Fibroblast of lung (primary cell): ENCODE measurements around the gene SAXO1. TPM values are rescaled to one million over a fixed set of nuclear protein-coding genes. Genes with fewer than 3 reads are reported as not detected.
A peak's percentile ranks its signal among the peaks of the same experiment; 100 is the strongest.

Experiments used
- DNase-seq, 2 donors: peaks; one replicate each; pipeline versions ENCODE4 v3.0.0 to v3.0.0-alpha.2; 2010; ENCODE audit warnings: low read depth in 2 of 2
- H2AFZ ChIP-seq: 2 replicates; pipeline ENCODE4 v1.5.1; 2012; ENCODE audit warnings: low read length, control low read depth, inconsistent platforms
- H3K27ac ChIP-seq: 2 replicates; pipeline ENCODE4 v1.5.1; 2011; ENCODE audit warnings: low read length, control low read depth; ENCODE audit not compliant: insufficient read depth
- H3K27me3 ChIP-seq: 2 replicates; pipeline ENCODE4 v1.5.1; 2011; ENCODE audit warnings: mild to moderate bottlenecking, low read length; ENCODE audit not compliant: control insufficient read depth, insufficient read depth
- H3K36me3 ChIP-seq: 2 replicates; pipeline ENCODE4 v1.5.1; 2011; ENCODE audit warnings: low read length; ENCODE audit not compliant: control insufficient read depth, insufficient read depth
- H3K4me1 ChIP-seq: 2 replicates; pipeline ENCODE4 v1.5.1; 2011; ENCODE audit warnings: low read length; ENCODE audit not compliant: control insufficient read depth, insufficient read depth; ENCODE audit errors: extremely low read depth
- H3K4me2 ChIP-seq: 2 replicates; pipeline ENCODE4 v1.5.1; 2011; ENCODE audit warnings: low read length, control low read depth; ENCODE audit not compliant: insufficient read depth; ENCODE audit errors: extremely low read depth
- H3K4me3 ChIP-seq, 4 experiments: fragments of 200-600 bp in 1 of 4; sonication (generic) in 1 of 4; replicated peaks in 1 of 4; 2 replicates each; pipeline ENCODE4 v1.5.1; 2011 to 2016; ENCODE audit warnings: low read length in 4 of 4, low read depth in 3 of 4, mild to moderate bottlenecking in 3 of 4, control low read depth in 2 of 4, inconsistent platforms in 1 of 4, mixed read lengths in 1 of 4; ENCODE audit not compliant: insufficient read depth in 1 of 4; ENCODE audit errors: control extremely low read depth in 1 of 4
- H3K79me2 ChIP-seq: 2 replicates; pipeline ENCODE4 v1.5.1; 2012; ENCODE audit warnings: mild to moderate bottlenecking, low read length, inconsistent platforms; ENCODE audit not compliant: control insufficient read depth, insufficient read depth
- H3K9ac ChIP-seq: 2 replicates; pipeline ENCODE4 v1.5.1; 2011; ENCODE audit warnings: mild to moderate bottlenecking, low read length, control low read depth; ENCODE audit not compliant: insufficient read depth
- H3K9me3 ChIP-seq: 2 replicates; pipeline ENCODE4 v1.5.1; 2012; ENCODE audit warnings: low read depth, low read length; ENCODE audit not compliant: control insufficient read depth, insufficient read depth
- H4K20me1 ChIP-seq: 2 replicates; pipeline ENCODE4 v1.5.1; 2011; ENCODE audit warnings: low read length; ENCODE audit not compliant: control insufficient read depth, insufficient read depth; ENCODE audit errors: extremely low read depth
- EZH2 ChIP-seq: IDR thresholded peaks from 2 replicates; pipeline ENCODE4 v1.5.1; 2012; ENCODE audit warnings: low read length, control low read depth, mild to moderate bottlenecking; ENCODE audit errors: missing control alignments
- polyA plus RNA-seq, 2 donors: library from polyadenylated mRNA; depleted of rRNA in 1 of 2; stranded (reverse) in 1 of 2; unstranded in 1 of 2; fragments of >200 nt; gene quantifications; 2 replicates each; pipeline ENCODE4 v1.2.1, GENCODE V29; 2011 to 2012; ENCODE audit warnings: missing spikeins in 1 of 2
- total RNA-seq: library from RNA; depleted of rRNA; stranded (reverse); fragments of >200 nt; gene quantifications from 2 replicates; pipeline ENCODE4 v1.2.1, GENCODE V29; 2014
- TF ChIP-seq, protein P1 (sequence below), 2 donors: IDR thresholded peaks in 1 of 2; conservative IDR thresholded peaks in 1 of 2; 1 replicate in 1 of 2; 2 replicates in 1 of 2; pipeline ENCODE4 v1.5.1; 2011 to 2012; ENCODE audit warnings: low read length in 2 of 2, control low read depth in 1 of 2, inconsistent platforms in 1 of 2, low read depth in 1 of 2, mild to moderate bottlenecking in 1 of 2

Gene SAXO1
- total and polyA plus RNA-seq, 2 donors (not counting 1 experiment from before 2014, with no cell fraction given), result 0.01 to 0.17 TPM

DNA sequence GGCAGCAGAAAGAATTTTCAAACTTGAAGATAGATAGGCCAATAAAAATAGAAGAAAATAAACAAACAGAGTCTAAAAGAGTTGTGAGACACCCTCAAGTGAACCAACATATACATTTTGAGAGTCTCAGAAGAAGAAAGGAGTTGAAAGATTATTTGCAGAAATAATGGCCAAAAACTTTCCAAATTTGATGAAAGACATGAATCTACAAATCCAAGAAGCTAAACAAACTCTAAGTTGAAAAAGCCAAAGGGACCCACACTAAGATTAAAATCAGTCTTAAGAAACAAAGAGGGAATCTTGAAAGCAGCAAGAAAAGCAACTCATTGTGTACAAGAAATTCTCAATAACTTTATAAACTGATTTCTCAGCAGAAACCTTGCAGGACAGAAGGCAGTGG lies 137.0 kb downstream of the SAXO1 start:
- TF ChIP-seq, protein P1, sequence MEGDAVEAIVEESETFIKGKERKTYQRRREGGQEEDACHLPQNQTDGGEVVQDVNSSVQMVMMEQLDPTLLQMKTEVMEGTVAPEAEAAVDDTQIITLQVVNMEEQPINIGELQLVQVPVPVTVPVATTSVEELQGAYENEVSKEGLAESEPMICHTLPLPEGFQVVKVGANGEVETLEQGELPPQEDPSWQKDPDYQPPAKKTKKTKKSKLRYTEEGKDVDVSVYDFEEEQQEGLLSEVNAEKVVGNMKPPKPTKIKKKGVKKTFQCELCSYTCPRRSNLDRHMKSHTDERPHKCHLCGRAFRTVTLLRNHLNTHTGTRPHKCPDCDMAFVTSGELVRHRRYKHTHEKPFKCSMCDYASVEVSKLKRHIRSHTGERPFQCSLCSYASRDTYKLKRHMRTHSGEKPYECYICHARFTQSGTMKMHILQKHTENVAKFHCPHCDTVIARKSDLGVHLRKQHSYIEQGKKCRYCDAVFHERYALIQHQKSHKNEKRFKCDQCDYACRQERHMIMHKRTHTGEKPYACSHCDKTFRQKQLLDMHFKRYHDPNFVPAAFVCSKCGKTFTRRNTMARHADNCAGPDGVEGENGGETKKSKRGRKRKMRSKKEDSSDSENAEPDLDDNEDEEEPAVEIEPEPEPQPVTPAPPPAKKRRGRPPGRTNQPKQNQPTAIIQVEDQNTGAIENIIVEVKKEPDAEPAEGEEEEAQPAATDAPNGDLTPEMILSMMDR (conservative IDR thresholded peaks at IDR 0.05 in 1 of 2, IDR thresholded peaks at IDR 0.05 in 1 of 2; ENCODE audit: low read depth in 1 of 2, low read length in 2 of 2), result no peak
- TF ChIP-seq EZH2, result no peak
- Histone ChIP-seq H2AFZ (no peak overlapping the region), H3K9ac (no peak overlapping the region), H3K36me3 (no peaks in the 10 kb centered on the region), H4K20me1 (no peaks in the 10 kb centered on the region), H3K9me3 (no peaks in the 10 kb centered on the region), H3K27ac (no peak overlapping the region), H3K4me3 (no peak overlapping the region), H3K27me3 (no peaks in the 10 kb centered on the region), H3K4me1 (no peaks in the 10 kb centered on the region), H3K79me2 (no peaks in the 10 kb centered on the region), H3K4me2 (no peak overlapping the region)
- no peak for DNase-seq

GRCh38 chr9:18893491-18893890 lies 139.5 kb downstream of the SAXO1 start:
- DNase-seq, result peak in 1 of 2 donors; percentile 34
- Histone ChIP-seq H3K79me2 (no peaks in the 10 kb centered on the region), H3K36me3 (no peaks in the 10 kb centered on the region), H3K4me1 (no peaks in the 10 kb centered on the region), H2AFZ (no peak overlapping the region), H3K4me3 (no peak overlapping the region), H4K20me1 (no peaks in the 10 kb centered on the region), H3K9me3 (no peaks in the 10 kb centered on the region), H3K27me3 (no peaks in the 10 kb centered on the region), H3K9ac (no peak overlapping the region), H3K27ac (no peak overlapping the region), H3K4me2 (no peak overlapping the region)
- TF ChIP-seq EZH2, result no peak
- TF ChIP-seq, protein P1 (conservative IDR thresholded peaks at IDR 0.05 in 1 of 2, IDR thresholded peaks at IDR 0.05 in 1 of 2; ENCODE audit: low read depth in 1 of 2, low read length in 2 of 2), result no peak

DNA sequence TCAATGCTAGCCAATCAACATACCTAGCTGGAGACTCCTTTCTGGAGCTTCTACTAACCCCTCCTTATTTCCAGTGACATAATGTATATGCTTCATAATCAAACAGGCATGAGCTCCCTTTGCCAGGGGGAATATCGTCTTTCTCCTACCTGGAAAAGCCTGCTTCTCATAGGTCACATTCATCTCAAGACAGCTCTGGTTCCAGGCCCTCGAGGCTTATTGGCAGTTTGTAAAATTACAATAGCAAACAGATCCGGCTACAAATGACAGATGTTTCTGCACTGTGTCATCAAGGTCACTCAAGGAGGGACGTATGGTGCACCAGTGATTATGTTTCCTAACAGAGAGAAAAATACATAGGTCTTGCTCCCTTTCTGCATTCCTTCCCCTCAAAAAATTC lies 140.0 kb downstream of the SAXO1 start:
- Histone ChIP-seq H3K9me3 (no peaks in the 10 kb centered on the region), H3K27ac (no peak overlapping the region), H3K36me3 (no peaks in the 10 kb centered on the region), H3K27me3 (no peaks in the 10 kb centered on the region), H4K20me1 (no peaks in the 10 kb centered on the region), H3K4me1 (no peaks in the 10 kb centered on the region), H3K9ac (no peak overlapping the region), H2AFZ (no peak overlapping the region), H3K79me2 (no peaks in the 10 kb centered on the region), H3K4me2 (no peak overlapping the region), H3K4me3 (no peak overlapping the region)
- no peak for DNase-seq
- TF ChIP-seq, protein P1 (conservative IDR thresholded peaks at IDR 0.05 in 1 of 2, IDR thresholded peaks at IDR 0.05 in 1 of 2; ENCODE audit: low read depth in 1 of 2, low read length in 2 of 2), result no peak
- no peak for TF ChIP-seq EZH2
